IMR-90 (cell line): ENCODE results near the gene TTI1. TPM values are rescaled to one million over a fixed set of nuclear protein-coding genes. Genes with fewer than 3 reads are reported as not detected.

Experiments used
- ATAC-seq: fragments of 200-7000 bp; cut with Tn5 transposase; 2 replicates; pipeline ENCODE4 v1.9.1; 2020; ENCODE audit warnings: low read depth, mild to moderate bottlenecking, moderate library complexity
- BruUV-seq: library from RNA; stranded (reverse); fragments of 400-500 nt; replicated peaks from 2 replicates; lab custom pipeline; 2021; lab: Mats Ljungman, UMichigan
- CTCF ChIA-PET: fragments of 300-600 bp; formaldehyde crosslinking; extraction: SDS; loops from one replicate; lab custom pipeline; 2021; ENCODE audit warnings: antibody characterized with exemption; lab: Yijun Ruan, JAX
- POLR2A ChIA-PET: fragments of 300-600 bp; sonication (Branson Sonifier 250); formaldehyde crosslinking; loops from one replicate; lab custom pipeline; 2022; ENCODE audit warnings: antibody characterized with exemption; ENCODE audit not compliant: unreplicated experiment; lab: Charles Lee
- DNase-seq: peaks from one replicate; pipeline ENCODE4 v3.0.0; 2013
- H2AFZ ChIP-seq: replicated peaks from 2 replicates; pipeline ENCODE3; 2013; ENCODE audit warnings: low read length, mild to moderate bottlenecking; ENCODE audit not compliant: poor library complexity
- H2AK5ac ChIP-seq: 2 replicates; pipeline ENCODE4 v1.6.1; 2013; ENCODE audit warnings: low read depth, low read length, inconsistent platforms
- H2AK9ac ChIP-seq: replicated peaks from 2 replicates; pipeline ENCODE3; 2013; ENCODE audit warnings: mild to moderate bottlenecking, low read depth, low read length, moderate library complexity; ENCODE audit not compliant: poor library complexity
- H2BK120ac ChIP-seq: 2 replicates; pipeline ENCODE4 v1.6.1; 2013; ENCODE audit warnings: low read depth, low read length, inconsistent platforms
- H2BK15ac ChIP-seq: 3 replicates; pipeline ENCODE4 v1.6.1; 2013; ENCODE audit warnings: low read depth, low read length, inconsistent platforms
- H2BK20ac ChIP-seq: 2 replicates; pipeline ENCODE4 v1.6.1; 2013; ENCODE audit warnings: low read depth, mild to moderate bottlenecking, inconsistent platforms, low read length, moderate library complexity
- H2BK5ac ChIP-seq: 2 replicates; pipeline ENCODE4 v1.6.1; 2013; ENCODE audit warnings: mild to moderate bottlenecking, low read depth, low read length, inconsistent platforms; ENCODE audit not compliant: poor library complexity, severe bottlenecking
- H3K14ac ChIP-seq: replicated peaks from 2 replicates; pipeline ENCODE4 v1.6.1; 2013; ENCODE audit warnings: low read depth, low read length, inconsistent platforms
- H3K18ac ChIP-seq: 2 replicates; pipeline ENCODE4 v1.6.1; 2013; ENCODE audit warnings: low read depth, low read length, control low read depth
- H3K23ac ChIP-seq: 2 replicates; pipeline ENCODE4 v1.6.1; 2013; ENCODE audit warnings: low read depth, low read length, inconsistent platforms
- H3K27ac ChIP-seq: 2 replicates; pipeline ENCODE4 v1.5.1; 2013; ENCODE audit warnings: mild to moderate bottlenecking, control low read depth, low read length; ENCODE audit not compliant: insufficient read depth
- H3K27me3 ChIP-seq: 2 replicates; pipeline ENCODE4 v1.6.1; 2013; ENCODE audit warnings: low read length; ENCODE audit not compliant: control insufficient read depth, insufficient read depth
- H3K36me3 ChIP-seq: 2 replicates; pipeline ENCODE4 v1.6.1; 2013; ENCODE audit warnings: low read length, mixed read lengths; ENCODE audit not compliant: control insufficient read depth, insufficient read depth
- H3K4ac ChIP-seq: 2 replicates; pipeline ENCODE4 v1.6.1; 2013; ENCODE audit warnings: low read depth, low read length, inconsistent platforms
- H3K4me1 ChIP-seq: 2 replicates; pipeline ENCODE4 v1.6.1; 2013; ENCODE audit warnings: low read length, mixed read lengths; ENCODE audit not compliant: control insufficient read depth, insufficient read depth
- H3K4me2 ChIP-seq: 2 replicates; pipeline ENCODE4 v1.6.1; 2013; ENCODE audit warnings: low read depth, mild to moderate bottlenecking, control low read depth, low read length, moderate library complexity
- H3K4me3 ChIP-seq: 2 replicates; pipeline ENCODE4 v1.5.1; 2013; ENCODE audit warnings: low read depth, mild to moderate bottlenecking, control low read depth, low read length, moderate library complexity; ENCODE audit not compliant: insufficient read depth
- H3K56ac ChIP-seq: 2 replicates; pipeline ENCODE4 v1.6.1; 2013; ENCODE audit warnings: low read length, inconsistent platforms; ENCODE audit not compliant: insufficient read depth; ENCODE audit errors: extremely low read depth
- H3K79me1 ChIP-seq, 2 experiments: 2 replicates each; pipeline ENCODE4 v1.6.1; 2013; ENCODE audit warnings: low read length in 2 of 2, inconsistent platforms in 1 of 2, low read depth in 1 of 2
- H3K9ac ChIP-seq: 2 replicates; pipeline ENCODE4 v1.6.1; 2013; ENCODE audit warnings: low read depth, low read length, control low read depth
- H3K9me1 ChIP-seq: 2 replicates; pipeline ENCODE4 v1.6.1; 2013; ENCODE audit warnings: low read length, inconsistent platforms; ENCODE audit not compliant: insufficient read depth
- H3K9me3 ChIP-seq: 2 replicates; pipeline ENCODE4 v1.6.1; 2013; ENCODE audit warnings: low read length; ENCODE audit not compliant: control insufficient read depth, insufficient read depth
- H4K20me1 ChIP-seq: 2 replicates; pipeline ENCODE4 v1.6.1; 2013; ENCODE audit warnings: low read length, inconsistent platforms; ENCODE audit not compliant: insufficient read depth
- H4K5ac ChIP-seq: 2 replicates; pipeline ENCODE4 v1.6.1; 2013; ENCODE audit warnings: mild to moderate bottlenecking, low read depth, low read length, control low read depth
- H4K8ac ChIP-seq, 2 experiments: 2 replicates each; pipeline ENCODE4 v1.6.1; 2013; ENCODE audit warnings: low read depth in 2 of 2, low read length in 2 of 2, control low read depth in 1 of 2, inconsistent platforms in 1 of 2
- H4K91ac ChIP-seq: 2 replicates; pipeline ENCODE4 v1.6.1; 2013; ENCODE audit warnings: low read depth, low read length, inconsistent platforms; ENCODE audit not compliant: insufficient read depth
- BHLHE40 ChIP-seq: fragments of 150-350 bp; IDR thresholded peaks from 2 replicates; pipeline ENCODE4 v1.6.1; 2016; ENCODE audit warnings: mild to moderate bottlenecking, low read depth, low read length
- CEBPB ChIP-seq: IDR thresholded peaks from 2 replicates; pipeline ENCODE4 v1.6.1; 2012; ENCODE audit warnings: low read depth, low read length, improper control_type of control experiment
- CTCF ChIP-seq: conservative IDR thresholded peaks from 2 replicates; pipeline ENCODE4 v1.5.1; 2012; ENCODE audit warnings: mild to moderate bottlenecking, low read depth, low read length, improper control_type of control experiment
- FOS ChIP-seq: fragments of 150-350 bp; IDR thresholded peaks from 2 replicates; pipeline ENCODE4 v1.6.1; 2016; ENCODE audit warnings: low read depth, low read length
- MXI1 ChIP-seq: IDR thresholded peaks from 2 replicates; pipeline ENCODE4 v1.6.1; 2012; ENCODE audit warnings: low read depth, mild to moderate bottlenecking, low read length, moderate library complexity, borderline replicate concordance
- POLR2A ChIP-seq: IDR thresholded peaks from 2 replicates; pipeline ENCODE4 v1.6.1; 2012; ENCODE audit warnings: mild to moderate bottlenecking, low read depth, low read length
- WGBS, 2 experiments: methylation state at CpG; one replicate each; pipeline versions ENCODE4 v1.1.5 to v1.1.7; 2013; ENCODE audit warnings: missing lambda C conversion rate in 2 of 2; ENCODE audit not compliant: insufficient read length in 1 of 2; ENCODE audit errors: extremely low coverage in 2 of 2; 5-methylcytosine and 5-hydroxymethylcytosine counted together
- dilution Hi-C: fragments of 300-500 bp; cut with HindIII; formaldehyde crosslinking; loops from one replicate; pipeline ENCODE4 v1.14.3; 2018; ENCODE audit warnings: low sequenced_read_pairs; ENCODE audit not compliant: unreplicated experiment
- in situ Hi-C: fragments of 300-500 bp; cut with MboI; formaldehyde crosslinking; loops from 3 replicates; pipeline ENCODE4 v1.14.3; 2019; ENCODE audit warnings: low sequenced_read_pairs, inconsistent platforms, mixed read lengths
- intact Hi-C: fragments of 100-400 bp; cut with micrococcal nuclease; formaldehyde crosslinking; loops from 2 replicates; pipeline ENCODE4 v1.10.0; 2022
- polyA plus RNA-seq, 3 experiments: library from polyadenylated mRNA; depleted of rRNA; stranded (reverse); fragments of >200 nt; gene quantifications; 2 replicates each; pipeline ENCODE4 v1.2.3, GENCODE V29; 2012; ENCODE audit warnings: low replicate concordance in 1 of 3
- total RNA-seq: library from RNA; depleted of rRNA; stranded (reverse); fragments of >200 nt; gene quantifications from 2 replicates; pipeline ENCODE4 v1.2.3, GENCODE V29; 2012

TTI1 gene
- total and polyA plus RNA-seq, 2 of the 4 experiments (the other 2 are of a cell fraction) = 12.5 to 17.6 TPM

- Histone ChIP-seq H3K14ac (no peak overlapping the region), H3K9me1 (0 out of 2 replicates have a peak, but pooled peaks cover 5% of the 10 kb centered on the region), H2AFZ (no peak overlapping the region), H3K27me3 (no peaks in the 10 kb centered on the region), H3K9me3 (no peaks in the 10 kb centered on the region), H3K79me1 (peaks cover 38 to 70% of the 10 kb centered on the region in 2 experiments), H3K23ac (no peak overlapping the region), H4K5ac (no peak overlapping the region), H3K56ac (no peak overlapping the region), H3K4ac (no peak overlapping the region), H3K27ac (no peak overlapping the region), H2AK9ac (no peak overlapping the region), H4K8ac (no peak overlapping the region), H2BK5ac (peak overlapping the region; percentile 23), H2BK15ac (no peak overlapping the region), H4K91ac (no peak overlapping the region), H3K4me3 (no peak overlapping the region), H3K9ac (no peak overlapping the region), H4K20me1 (peaks cover 20% of the 10 kb centered on the region), H3K18ac (no peak overlapping the region), H3K4me2 (no peak overlapping the region), H3K36me3 (peaks cover 15% of the 10 kb centered on the region), H3K4me1 (peaks cover 3% of the 10 kb centered on the region), H2AK5ac (no peak overlapping the region), H2BK120ac (no peak overlapping the region), H2BK20ac (no peak overlapping the region)
- ATAC-seq (peak; percentile 48), DNase-seq (peak; percentile 61)
- dilution Hi-C loops (no loop called here), intact Hi-C loops (no loop called here), in situ Hi-C loops (loop anchor here (10.0 kb wide), 2 partner anchors 364 to 486 kb away; no protein-coding TSS in a partner anchor)
- TF ChIP-seq MXI1 = no peak
- peak; percentile 49; the same call in 1 of the 2 replicates for TF ChIP-seq CEBPB
- no peak for TF ChIP-seq BHLHE40
- TF ChIP-seq CTCF = no peak
- peak; percentile 13; the same call in 1 of the 2 replicates for TF ChIP-seq FOS
- no peak for TF ChIP-seq POLR2A
- no TSS peak for BruUV-seq
- WGBS, 2 experiments = no CpG with 5 or more reads among the region's 1 CpG
- ChIA-PET POLR2A (no interaction called here), CTCF (interaction anchor here (1.0 to 1.9 kb wide), 2 partner anchors 122 to 170 kb away, joined by 3 to 6 read pairs; no protein-coding TSS in a partner anchor)
Observed at GRCh38 chr20:38050686-38051085, 17.4 kb upstream of the TTI1 start.
